Bone marrow (tissue), 2 donors: ENCODE results near the gene EXOSC10.

Source experiments
- DNase-seq, 2 donors: peaks; one replicate each; lab custom pipeline; 2025; lab: John Stamatoyannopoulos, UW

EXOSC10 gene

GRCh38 chr1:11099310-11100148, at the start of gene EXOSC10:
Gene EXOSC10, minus strand, starts transcription at chr1:11099869. Its CDS starts 38 bp downstream, at chr1:11099831.
- DNase-seq = peak; percentile 79

- DNase-seq = no peak
Measured at GRCh38 chr1:11147197-11147770, 47.6 kb upstream of the EXOSC10 start.

- DNase-seq = no peak
Measured at GRCh38 chr1:11145741-11146140, 46.1 kb upstream of the EXOSC10 start.

- DNase-seq = no peak
Measured at GRCh38 chr1:11144570-11145256, 45.0 kb upstream of the EXOSC10 start.

- DNase-seq = no peak
Measured at GRCh38 chr1:11143907-11144306, 44.2 kb upstream of the EXOSC10 start.

- no peak for DNase-seq
Measured at GRCh38 chr1:11143401-11143800, 43.7 kb upstream of the EXOSC10 start.

GRCh38 chr1:11142618-11143391, 43.1 kb upstream of the EXOSC10 start:
- no peak for DNase-seq

- DNase-seq = no peak
Measured at GRCh38 chr1:11138952-11139351, 39.3 kb upstream of the EXOSC10 start.

- DNase-seq = no peak
Measured at GRCh38 chr1:11138029-11138428, 38.4 kb upstream of the EXOSC10 start.

- DNase-seq = no peak
Measured at GRCh38 chr1:11134898-11135266, 35.2 kb upstream of the EXOSC10 start.

GRCh38 chr1:11134251-11134897, 34.7 kb upstream of the EXOSC10 start:
- DNase-seq = no peak

GRCh38 chr1:11132563-11133293, 33.1 kb upstream of the EXOSC10 start:
- no peak for DNase-seq

GRCh38 chr1:11131816-11132215, 32.1 kb upstream of the EXOSC10 start:
- DNase-seq = no peak

- no peak for DNase-seq
Measured at GRCh38 chr1:11130406-11130805, 30.7 kb upstream of the EXOSC10 start.

- DNase-seq = no peak
Measured at GRCh38 chr1:11129649-11130390, 30.2 kb upstream of the EXOSC10 start.

- no peak for DNase-seq
Measured at GRCh38 chr1:11126569-11126968, 26.9 kb upstream of the EXOSC10 start.

GRCh38 chr1:11125931-11126330, 26.3 kb upstream of the EXOSC10 start:
- DNase-seq = no peak

GRCh38 chr1:11124965-11125364, 25.3 kb upstream of the EXOSC10 start:
- no peak for DNase-seq

- DNase-seq = no peak
Measured at GRCh38 chr1:11116318-11116717, 16.6 kb upstream of the EXOSC10 start.

- DNase-seq = no peak
Measured at GRCh38 chr1:11114966-11115365, 15.3 kb upstream of the EXOSC10 start.
